Stimulated activated CD8-positive, alpha-beta memory T cell treated with anti-CD3 and anti-CD28 coated beads, Interleukin-15, amount 100 ng/mL, for 24 hours (primary cell): ENCODE results near the gene MOB3A.
"Not testable (repeated sequence)": the region's sequence is repeated elsewhere in the genome, so short reads cannot be mapped to it uniquely, and the experiment has no call there.

ENCODE experiments used
- DNase-seq: peaks from one replicate; pipeline ENCODE4 v3.0.0-alpha.2; 2020; ENCODE audit warnings: low read depth

MOB3A gene

GRCh38 chr19:2034253-2034652, 61.9 kb downstream of the MOB3A start:
- DNase-seq, result not testable (repeated sequence)

GRCh38 chr19:2033825-2034159, 62.3 kb downstream of the MOB3A start:
- no peak for DNase-seq

- no peak for DNase-seq
Measured at GRCh38 chr19:2033115-2033824, 62.9 kb downstream of the MOB3A start.

GRCh38 chr19:2032296-2032941, 63.7 kb downstream of the MOB3A start:
- no peak for DNase-seq

GRCh38 chr19:2027361-2027760, 68.8 kb downstream of the MOB3A start:
- DNase-seq, result no peak

- DNase-seq, result no peak
Measured at GRCh38 chr19:2026770-2027169, 69.4 kb downstream of the MOB3A start.

- DNase-seq, result no peak
Measured at GRCh38 chr19:2022289-2022688, 73.8 kb downstream of the MOB3A start.

GRCh38 chr19:2021453-2022140, 74.5 kb downstream of the MOB3A start:
- no peak for DNase-seq
